HepG2 (cell line): ENCODE measurements around the gene HDAC3. TPM values are rescaled to one million over a fixed set of nuclear protein-coding genes. Genes with fewer than 3 reads are reported as not detected.

ENCODE experiments used
- ERF ChIP-seq: IDR thresholded peaks from 2 replicates; pipeline ENCODE4 v1.6.1; 2018; ENCODE audit warnings: missing biosample characterization, missing genetic modification reagents
- HDAC6 ChIP-seq: fragments of 200-600 bp; sonication (generic); IDR thresholded peaks from 2 replicates; pipeline ENCODE4 v1.7.0; 2017; ENCODE audit warnings: mild to moderate bottlenecking, antibody characterized with exemption, low read length, low read depth
- IRF2 ChIP-seq: IDR thresholded peaks from 2 replicates; pipeline ENCODE4 v1.6.1; 2018; ENCODE audit warnings: missing genetic modification reagents, missing compliant biosample characterization
- KIAA2018 ChIP-seq: sonication (generic); formaldehyde crosslinking; IDR thresholded peaks from 2 replicates; pipeline ENCODE4 v1.5.0; 2020; ENCODE audit warnings: mild to moderate bottlenecking, missing genetic modification reagents, borderline replicate concordance
- SRSF9 ChIP-seq: fragments of 200-400 bp; formaldehyde crosslinking; IDR thresholded peaks from 2 replicates; pipeline ENCODE4 v1.6.1; 2018; ENCODE audit warnings: borderline replicate concordance, mild to moderate bottlenecking, low read depth, low read length; ENCODE audit not compliant: insufficient read depth, poor library complexity, severe bottlenecking
- THAP7 ChIP-seq: sonication (generic); formaldehyde crosslinking; IDR thresholded peaks from 2 replicates; pipeline ENCODE4 v1.8.1; 2023; ENCODE audit warnings: mild to moderate bottlenecking, missing genetic modification reagents
- ZNF17 ChIP-seq: sonication (generic); formaldehyde crosslinking; IDR thresholded peaks from 2 replicates; pipeline ENCODE4 v1.5.0; 2020; ENCODE audit warnings: mild to moderate bottlenecking, missing genetic modification reagents
- ZNF530 ChIP-seq: sonication (generic); formaldehyde crosslinking; IDR thresholded peaks from 2 replicates; pipeline ENCODE4 v1.5.0; 2020; ENCODE audit warnings: low read depth, mild to moderate bottlenecking, missing genetic modification reagents
- ZNF570 ChIP-seq: sonication (generic); formaldehyde crosslinking; IDR thresholded peaks from 2 replicates; pipeline ENCODE4 v1.4.0; 2020; ENCODE audit warnings: mild to moderate bottlenecking, missing genetic modification reagents, borderline replicate concordance
- ZNF678 ChIP-seq: sonication (generic); formaldehyde crosslinking; IDR thresholded peaks from 2 replicates; pipeline ENCODE4 v1.4.0; 2020; ENCODE audit warnings: mild to moderate bottlenecking, missing genetic modification reagents
- ZNF687 ChIP-seq: sonication (generic); formaldehyde crosslinking; IDR thresholded peaks from 2 replicates; pipeline ENCODE4 v1.5.1; 2020; ENCODE audit warnings: mild to moderate bottlenecking, missing genetic modification reagents, moderate library complexity
- ZNF691 ChIP-seq: sonication (generic); formaldehyde crosslinking; IDR thresholded peaks from 2 replicates; pipeline ENCODE4 v1.4.0; 2020; ENCODE audit warnings: missing genetic modification reagents, low read depth, mild to moderate bottlenecking, borderline replicate concordance
- ZNF746 ChIP-seq: sonication (generic); formaldehyde crosslinking; IDR thresholded peaks from 2 replicates; pipeline ENCODE4 v1.8.0; 2022; ENCODE audit warnings: mild to moderate bottlenecking, missing genetic modification reagents
- ZSCAN12 ChIP-seq: sonication (generic); formaldehyde crosslinking; IDR thresholded peaks from 2 replicates; pipeline ENCODE4 v1.9.0; 2021; ENCODE audit warnings: mild to moderate bottlenecking, missing genetic modification reagents
- polyA plus RNA-seq, 8 experiments: library from polyadenylated mRNA; depleted of rRNA in 3 of 8; stranded (reverse) in 7 of 8; unstranded in 1 of 8; fragments of >200 nt; fragmentation: Illumina TruSeq in 4 of 8; extraction: Trizol in 4 of 8; gene quantifications; 2 replicates each; pipeline versions ENCODE4 v1.2.1 to v1.2.3, GENCODE V29; 2011 to 2016; ENCODE audit warnings: low read depth in 4 of 8, missing spikeins in 1 of 8, mixed read lengths in 1 of 8; ENCODE audit not compliant: insufficient read depth in 1 of 8
- total RNA-seq, 5 experiments: library from RNA; depleted of rRNA; stranded (reverse); fragments of >200 nt; fragmentation: Illumina TruSeq; extraction: Trizol; gene quantifications; 2 replicates each; pipeline ENCODE4 v1.2.3, GENCODE V29; 2016; ENCODE audit warnings: low read depth in 1 of 5

The HDAC3 gene
- total and polyA plus RNA-seq, 2 of the 13 experiments (the other 11 are each of a cell fraction or from before 2014, with no cell fraction given): 84.0 to 94.1 TPM

GRCh38 chr5:141618804-141619554 is 17.7 kb downstream of the HDAC3 start, which contains the start of gene DIAPH1 (continued):
- TF ChIP-seq KIAA2018 (peak; percentile 68; the same call in 1 of the 2 replicates), SRSF9 (no peak), ZNF746 (CRISPR knock-in tag) (peak; percentile 68), ZNF691 (CRISPR knock-in tag) (peak; percentile 71; the same call in 1 of the 2 replicates), ZNF687 (CRISPR knock-in tag) (peak; percentile 95), ERF (CRISPR knock-in tag) (peak; percentile 80), THAP7 (CRISPR knock-in tag) (no peak; the same call in 1 of the 2 replicates), ZSCAN12 (CRISPR knock-in tag) (no peak), ZNF570 (CRISPR knock-in tag) (no peak; the same call in 1 of the 2 replicates), ZNF678 (CRISPR knock-in tag) (no peak), ZNF17 (CRISPR knock-in tag) (no peak), ZNF530 (CRISPR knock-in tag) (no peak), HDAC6 (no peak), IRF2 (CRISPR knock-in tag) (peak; percentile 88)
